ENCODE data around the gene MESP1.

DNA sequence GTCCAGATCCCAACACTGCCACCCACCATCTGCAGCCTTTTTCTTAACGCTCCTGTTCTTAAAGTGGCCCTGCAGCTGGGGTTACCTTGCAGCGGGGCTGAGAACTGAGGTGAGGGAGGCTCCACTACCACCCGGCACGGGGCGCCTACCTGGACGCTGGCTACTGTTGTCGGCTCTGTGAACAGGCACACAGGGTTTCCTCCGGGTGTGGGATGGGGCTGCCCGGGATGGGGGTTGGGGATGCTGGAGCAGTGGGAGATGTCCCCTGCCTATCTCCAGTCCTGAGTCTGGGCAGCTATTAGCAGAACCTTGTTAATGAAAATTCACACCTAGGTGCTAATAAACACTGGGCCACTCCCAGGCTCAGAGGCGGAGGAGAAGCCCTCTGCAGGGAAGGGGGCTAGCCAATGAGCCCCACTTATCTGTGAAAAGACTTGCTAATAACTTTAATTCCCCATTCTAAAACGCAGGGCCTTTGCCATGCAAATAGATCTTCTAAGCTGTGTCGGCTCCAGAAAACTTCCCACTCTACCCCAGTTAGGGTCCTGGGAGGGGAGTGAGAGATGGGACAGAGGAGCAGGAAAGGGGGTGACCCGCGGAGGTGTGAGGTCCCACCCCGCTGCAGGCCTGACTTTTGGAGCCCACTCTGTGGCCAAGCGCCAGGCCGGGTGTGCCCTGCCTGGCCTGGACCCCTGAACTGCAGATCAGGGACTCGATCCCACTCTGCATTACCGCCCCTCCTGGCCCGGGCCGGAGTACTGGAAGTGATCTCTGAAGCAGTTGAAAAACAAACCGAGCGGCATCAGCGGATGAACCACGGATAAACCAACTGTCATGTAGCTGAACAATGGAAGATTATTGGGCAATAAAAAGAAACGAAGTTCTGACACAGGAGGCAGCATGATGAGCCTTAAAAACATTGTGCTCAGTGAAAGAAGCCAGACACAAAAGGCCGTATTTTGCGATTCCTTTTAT, 3.1 kb downstream of the MESP1 start:
- no peak for TF ChIP-seq GATA2 (IDR thresholded peaks at IDR 0.05; ENCODE audit: low read depth, low read length)
- TF ChIP-seq GATA3 (IDR thresholded peaks at IDR 0.05; ENCODE audit: low read depth, low read length): no peak
